Measurements from ENCODE around the gene C22orf39. TPM values are rescaled to one million over a fixed set of nuclear protein-coding genes. Genes with fewer than 3 reads are reported as not detected.

C22orf39 gene
- total RNA-seq, 2 experiments from 2014 or later: 52.1 to 64.8 TPM

- Histone ChIP-seq H3K4me1 (ENCODE audit: insufficient read depth, low read length, poor library complexity, severe bottlenecking) (peaks cover 27% of the 10 kb centered on the region), H3K36me3 (ENCODE audit: insufficient read depth, low read length) (peaks cover 78% of the 10 kb centered on the region), H3K27ac (ENCODE audit: low read depth, low read length, poor library complexity, severe bottlenecking) (peak overlapping the region; percentile 71), H3K79me2 (ENCODE audit: insufficient read depth, low read depth, low read length) (peaks cover 44% of the 10 kb centered on the region), H3K4me2 (ENCODE audit: low read length) (peak overlapping the region; percentile 71), H2AFZ (ENCODE audit: low read length) (no peak overlapping the region), H3K9me3 (ENCODE audit: low read length) (no peaks in the 10 kb centered on the region), H4K20me1 (ENCODE audit: insufficient read depth, low read length) (peaks cover 17% of the 10 kb centered on the region; the same call in 1 of the 2 replicates), H3K9me2 (ENCODE audit: insufficient read depth, low read length) (no peaks in the 10 kb centered on the region), H3K4me3 (ENCODE audit: low read depth, low read length, poor library complexity, severe bottlenecking) (peak overlapping the region; percentile 91)
- DNase-seq (ENCODE audit: low spot score): peak; percentile 22
- BruUV-seq (replicated peaks): no TSS peak
- POLR2A ChIA-PET: no interaction called here
- CTCF ChIA-PET (ENCODE audit: unreplicated experiment): no interaction called here
- intact Hi-C loops (cut with micrococcal nuclease; ENCODE audit: unreplicated experiment): loop anchor here (2.0 to 5.0 kb wide), 5 partner anchors 20 to 1372 kb away; partner anchors contain the start of genes PEX26 and SLC25A1
- TF ChIP-seq EZH2phosphoT487 (IDR thresholded peaks at IDR 0.05; ENCODE audit: borderline replicate concordance, low read depth, low read length) (no peak), CTCF (conservative IDR thresholded peaks at IDR 0.05; ENCODE audit: low read length) (no peak)
Measured at GRCh38 chr22:19448739-19449421, 1.4 kb upstream of the C22orf39 start.

GRCh38 chr22:19448076-19448607 is 631 bp upstream of the C22orf39 start:
- H2AFZ ChIP-seq (ENCODE audit: low read length): peak overlapping the region; percentile 75
- intact Hi-C loops (cut with micrococcal nuclease; ENCODE audit: unreplicated experiment): loop anchor here (2.0 to 5.0 kb wide), 5 partner anchors 21 to 1371 kb away; partner anchors contain the start of genes PEX26 and SLC25A1
- CTCF ChIA-PET (ENCODE audit: unreplicated experiment): no interaction called here
- H3K4me3 ChIP-seq (ENCODE audit: low read depth, low read length, poor library complexity, severe bottlenecking): peak overlapping the region; percentile 91
- H3K4me2 ChIP-seq (ENCODE audit: low read length): peak overlapping the region; percentile 71
- H3K36me3 ChIP-seq (ENCODE audit: insufficient read depth, low read length): peaks cover 78% of the 10 kb centered on the region
- peak; percentile 90 for DNase-seq (ENCODE audit: low spot score)
- no TSS peak for BruUV-seq (replicated peaks)
- H3K9me2 ChIP-seq (ENCODE audit: insufficient read depth, low read length): no peaks in the 10 kb centered on the region
- H4K20me1 ChIP-seq (ENCODE audit: insufficient read depth, low read length): peaks cover 17% of the 10 kb centered on the region; the same call in 1 of the 2 replicates
- peak overlapping the region; percentile 71 for H3K27ac ChIP-seq (ENCODE audit: low read depth, low read length, poor library complexity, severe bottlenecking)
- H3K4me1 ChIP-seq (ENCODE audit: insufficient read depth, low read length, poor library complexity, severe bottlenecking): peaks cover 27% of the 10 kb centered on the region
- POLR2A ChIA-PET: interaction anchor here (0.5 to 1.0 kb wide), 2 partner anchors 15 to 1769 kb away, joined by 3 to 4 read pairs; no protein-coding TSS in a partner anchor
- H3K9me3 ChIP-seq (ENCODE audit: low read length): no peaks in the 10 kb centered on the region
- TF ChIP-seq EZH2phosphoT487 (IDR thresholded peaks at IDR 0.05; ENCODE audit: borderline replicate concordance, low read depth, low read length) (no peak), CTCF (conservative IDR thresholded peaks at IDR 0.05; ENCODE audit: low read length) (no peak)
- peaks cover 49% of the 10 kb centered on the region for H3K79me2 ChIP-seq (ENCODE audit: insufficient read depth, low read depth, low read length)

All from OCI-LY7 (cell line).